Fibroblast of lung (primary cell): Measurements from ENCODE around the gene GHDC.

Experiments
- EZH2 ChIP-seq: IDR thresholded peaks from 2 replicates; pipeline ENCODE4 v1.5.1; 2012; ENCODE audit warnings: low read length, control low read depth, mild to moderate bottlenecking; ENCODE audit errors: missing control alignments
- TF ChIP-seq, protein P1 (sequence below), 2 donors: IDR thresholded peaks in 1 of 2; conservative IDR thresholded peaks in 1 of 2; 1 replicate in 1 of 2; 2 replicates in 1 of 2; pipeline ENCODE4 v1.5.1; 2011 to 2012; ENCODE audit warnings: low read length in 2 of 2, control low read depth in 1 of 2, inconsistent platforms in 1 of 2, low read depth in 1 of 2, mild to moderate bottlenecking in 1 of 2

DNA sequence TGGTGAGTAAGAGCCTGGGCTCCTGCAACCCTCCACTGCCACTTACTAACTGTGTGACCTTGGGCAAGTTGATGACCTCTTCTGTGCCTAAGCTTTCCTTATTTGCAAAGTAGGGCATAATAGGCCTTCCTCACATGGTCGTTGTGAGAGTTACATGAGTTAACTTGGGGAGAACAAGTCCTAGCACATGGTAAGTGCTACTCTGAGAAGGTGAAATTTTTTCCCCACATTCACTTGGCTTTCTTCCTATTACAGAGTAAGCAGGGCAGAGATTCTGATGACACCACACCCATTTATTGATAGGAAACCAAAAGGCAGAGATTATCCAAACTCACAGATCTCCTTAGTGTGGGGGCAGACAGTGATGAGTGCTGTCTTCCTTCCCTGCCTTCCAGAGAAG, 15.0 kb downstream of the GHDC start:
- TF ChIP-seq, protein P1, sequence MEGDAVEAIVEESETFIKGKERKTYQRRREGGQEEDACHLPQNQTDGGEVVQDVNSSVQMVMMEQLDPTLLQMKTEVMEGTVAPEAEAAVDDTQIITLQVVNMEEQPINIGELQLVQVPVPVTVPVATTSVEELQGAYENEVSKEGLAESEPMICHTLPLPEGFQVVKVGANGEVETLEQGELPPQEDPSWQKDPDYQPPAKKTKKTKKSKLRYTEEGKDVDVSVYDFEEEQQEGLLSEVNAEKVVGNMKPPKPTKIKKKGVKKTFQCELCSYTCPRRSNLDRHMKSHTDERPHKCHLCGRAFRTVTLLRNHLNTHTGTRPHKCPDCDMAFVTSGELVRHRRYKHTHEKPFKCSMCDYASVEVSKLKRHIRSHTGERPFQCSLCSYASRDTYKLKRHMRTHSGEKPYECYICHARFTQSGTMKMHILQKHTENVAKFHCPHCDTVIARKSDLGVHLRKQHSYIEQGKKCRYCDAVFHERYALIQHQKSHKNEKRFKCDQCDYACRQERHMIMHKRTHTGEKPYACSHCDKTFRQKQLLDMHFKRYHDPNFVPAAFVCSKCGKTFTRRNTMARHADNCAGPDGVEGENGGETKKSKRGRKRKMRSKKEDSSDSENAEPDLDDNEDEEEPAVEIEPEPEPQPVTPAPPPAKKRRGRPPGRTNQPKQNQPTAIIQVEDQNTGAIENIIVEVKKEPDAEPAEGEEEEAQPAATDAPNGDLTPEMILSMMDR (conservative IDR thresholded peaks at IDR 0.05 in 1 of 2, IDR thresholded peaks at IDR 0.05 in 1 of 2; ENCODE audit: low read depth in 1 of 2, low read length in 2 of 2): no peak
- TF ChIP-seq EZH2: no peak
